KMS-11 (cell line): ENCODE data around the gene PARP12.

ENCODE experiments used
- H2AFZ ChIP-seq: fragments of 200-600 bp; sonication (generic); 2 replicates; pipeline ENCODE4 v1.6.1; 2016; ENCODE audit warnings: antibody characterized with exemption, mixed run types, low read depth
- H3K27ac ChIP-seq: fragments of 200-600 bp; sonication (generic); 2 replicates; pipeline ENCODE4 v1.6.1; 2016; ENCODE audit warnings: mild to moderate bottlenecking, mixed run types
- H3K27me3 ChIP-seq: fragments of 200-600 bp; sonication (generic); 2 replicates; pipeline ENCODE4 v1.6.1; 2017; ENCODE audit warnings: mild to moderate bottlenecking, low read depth, mixed run types, moderate library complexity; ENCODE audit not compliant: insufficient read depth
- H3K36me3 ChIP-seq: fragments of 200-600 bp; sonication (generic); 2 replicates; pipeline ENCODE4 v1.6.1; 2017; ENCODE audit warnings: mild to moderate bottlenecking, mixed run types; ENCODE audit not compliant: insufficient read depth
- H3K4me1 ChIP-seq: fragments of 200-600 bp; sonication (generic); 2 replicates; pipeline ENCODE4 v1.6.1; 2016; ENCODE audit warnings: mild to moderate bottlenecking, low read depth, mixed run types; ENCODE audit not compliant: poor library complexity, severe bottlenecking
- H3K4me2 ChIP-seq: fragments of 200-600 bp; sonication (generic); 2 replicates; pipeline ENCODE4 v1.7.0; 2016; ENCODE audit warnings: mild to moderate bottlenecking, mixed run types
- H3K4me3 ChIP-seq: fragments of 200-600 bp; sonication (generic); IDR thresholded peaks from 2 replicates; pipeline ENCODE4 v1.6.1; 2017; ENCODE audit warnings: low read depth, low read length, mixed read lengths; ENCODE audit not compliant: insufficient read depth
- H3K79me2 ChIP-seq: fragments of 200-600 bp; sonication (generic); 2 replicates; pipeline ENCODE4 v1.6.1; 2016; ENCODE audit warnings: low read depth, mixed run types; ENCODE audit not compliant: insufficient read depth
- H3K9ac ChIP-seq: fragments of 200-600 bp; sonication (generic); 2 replicates; pipeline ENCODE4 v1.6.1; 2016; ENCODE audit warnings: mild to moderate bottlenecking, mixed run types
- H4K20me1 ChIP-seq: fragments of 200-600 bp; sonication (generic); 2 replicates; pipeline ENCODE4 v1.6.1; 2016; ENCODE audit warnings: mild to moderate bottlenecking, mixed run types; ENCODE audit not compliant: insufficient read depth
- TF ChIP-seq, protein P1 (sequence below): fragments of 200-600 bp; sonication (generic); conservative IDR thresholded peaks from 2 replicates; pipeline ENCODE4 v1.6.1; 2017; ENCODE audit warnings: low read depth, mild to moderate bottlenecking, antibody characterized with exemption, low read length, moderate library complexity, mixed read lengths

The PARP12 gene

GRCh38 chr7:140061607-140061930, 1.2 kb downstream of the PARP12 start:
- no peak overlapping the region for H3K9ac ChIP-seq
- no peaks in the 10 kb centered on the region for H3K36me3 ChIP-seq
- H3K79me2 ChIP-seq: peaks cover 12% of the 10 kb centered on the region; the same call in 1 of the 2 replicates
- peak overlapping the region; percentile 94; the same call in 1 of the 2 replicates for H2AFZ ChIP-seq
- peaks cover 24% of the 10 kb centered on the region for H3K4me1 ChIP-seq
- no peaks in the 10 kb centered on the region for H4K20me1 ChIP-seq
- H3K4me2 ChIP-seq: peak overlapping the region; percentile 90
- TF ChIP-seq, protein P1, sequence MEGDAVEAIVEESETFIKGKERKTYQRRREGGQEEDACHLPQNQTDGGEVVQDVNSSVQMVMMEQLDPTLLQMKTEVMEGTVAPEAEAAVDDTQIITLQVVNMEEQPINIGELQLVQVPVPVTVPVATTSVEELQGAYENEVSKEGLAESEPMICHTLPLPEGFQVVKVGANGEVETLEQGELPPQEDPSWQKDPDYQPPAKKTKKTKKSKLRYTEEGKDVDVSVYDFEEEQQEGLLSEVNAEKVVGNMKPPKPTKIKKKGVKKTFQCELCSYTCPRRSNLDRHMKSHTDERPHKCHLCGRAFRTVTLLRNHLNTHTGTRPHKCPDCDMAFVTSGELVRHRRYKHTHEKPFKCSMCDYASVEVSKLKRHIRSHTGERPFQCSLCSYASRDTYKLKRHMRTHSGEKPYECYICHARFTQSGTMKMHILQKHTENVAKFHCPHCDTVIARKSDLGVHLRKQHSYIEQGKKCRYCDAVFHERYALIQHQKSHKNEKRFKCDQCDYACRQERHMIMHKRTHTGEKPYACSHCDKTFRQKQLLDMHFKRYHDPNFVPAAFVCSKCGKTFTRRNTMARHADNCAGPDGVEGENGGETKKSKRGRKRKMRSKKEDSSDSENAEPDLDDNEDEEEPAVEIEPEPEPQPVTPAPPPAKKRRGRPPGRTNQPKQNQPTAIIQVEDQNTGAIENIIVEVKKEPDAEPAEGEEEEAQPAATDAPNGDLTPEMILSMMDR: no peak
- no peak overlapping the region for H3K4me3 ChIP-seq
- H3K27ac ChIP-seq: no peak overlapping the region
- H3K27me3 ChIP-seq: no peaks in the 10 kb centered on the region

GRCh38 chr7:140060788-140061606, 1.8 kb downstream of the PARP12 start:
- H3K79me2 ChIP-seq: peaks cover 12% of the 10 kb centered on the region; the same call in 1 of the 2 replicates
- TF ChIP-seq, protein P1: no peak
- H3K4me1 ChIP-seq: peaks cover 24% of the 10 kb centered on the region
- no peaks in the 10 kb centered on the region for H4K20me1 ChIP-seq
- H2AFZ ChIP-seq: no peak overlapping the region
- no peak overlapping the region for H3K9ac ChIP-seq
- no peak overlapping the region for H3K27ac ChIP-seq
- H3K4me2 ChIP-seq: peak overlapping the region; percentile 90; the same call in 1 of the 2 replicates
- H3K4me3 ChIP-seq: no peak overlapping the region
- H3K27me3 ChIP-seq: no peaks in the 10 kb centered on the region
- H3K36me3 ChIP-seq: no peaks in the 10 kb centered on the region

DNA sequence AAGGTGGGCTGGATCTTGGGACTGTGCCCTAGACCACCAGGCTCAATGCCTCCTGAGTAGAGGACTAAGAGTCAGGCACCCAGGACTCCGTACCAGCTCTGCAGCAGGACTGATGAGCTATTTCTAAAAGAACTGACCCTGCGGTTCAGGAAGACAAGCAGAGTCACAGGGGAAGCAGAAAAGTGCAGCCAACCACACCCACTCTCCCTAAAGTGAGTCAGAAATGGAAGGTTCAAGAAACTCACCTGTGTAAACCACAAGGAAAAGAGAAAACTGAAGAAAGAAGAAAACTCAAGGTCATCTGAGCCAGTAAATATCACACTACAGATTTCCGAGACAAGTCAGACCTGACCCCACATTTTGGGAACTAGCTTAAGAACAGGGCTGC, 2.5 kb downstream of the PARP12 start:
- Histone ChIP-seq H3K79me2 (peaks cover 12% of the 10 kb centered on the region; the same call in 1 of the 2 replicates), H4K20me1 (no peaks in the 10 kb centered on the region), H2AFZ (no peak overlapping the region), H3K36me3 (no peaks in the 10 kb centered on the region), H3K27ac (no peak overlapping the region), H3K4me3 (no peak overlapping the region), H3K4me1 (peaks cover 24% of the 10 kb centered on the region), H3K9ac (no peak overlapping the region), H3K4me2 (no peak overlapping the region), H3K27me3 (no peaks in the 10 kb centered on the region)
- TF ChIP-seq, protein P1: no peak

DNA sequence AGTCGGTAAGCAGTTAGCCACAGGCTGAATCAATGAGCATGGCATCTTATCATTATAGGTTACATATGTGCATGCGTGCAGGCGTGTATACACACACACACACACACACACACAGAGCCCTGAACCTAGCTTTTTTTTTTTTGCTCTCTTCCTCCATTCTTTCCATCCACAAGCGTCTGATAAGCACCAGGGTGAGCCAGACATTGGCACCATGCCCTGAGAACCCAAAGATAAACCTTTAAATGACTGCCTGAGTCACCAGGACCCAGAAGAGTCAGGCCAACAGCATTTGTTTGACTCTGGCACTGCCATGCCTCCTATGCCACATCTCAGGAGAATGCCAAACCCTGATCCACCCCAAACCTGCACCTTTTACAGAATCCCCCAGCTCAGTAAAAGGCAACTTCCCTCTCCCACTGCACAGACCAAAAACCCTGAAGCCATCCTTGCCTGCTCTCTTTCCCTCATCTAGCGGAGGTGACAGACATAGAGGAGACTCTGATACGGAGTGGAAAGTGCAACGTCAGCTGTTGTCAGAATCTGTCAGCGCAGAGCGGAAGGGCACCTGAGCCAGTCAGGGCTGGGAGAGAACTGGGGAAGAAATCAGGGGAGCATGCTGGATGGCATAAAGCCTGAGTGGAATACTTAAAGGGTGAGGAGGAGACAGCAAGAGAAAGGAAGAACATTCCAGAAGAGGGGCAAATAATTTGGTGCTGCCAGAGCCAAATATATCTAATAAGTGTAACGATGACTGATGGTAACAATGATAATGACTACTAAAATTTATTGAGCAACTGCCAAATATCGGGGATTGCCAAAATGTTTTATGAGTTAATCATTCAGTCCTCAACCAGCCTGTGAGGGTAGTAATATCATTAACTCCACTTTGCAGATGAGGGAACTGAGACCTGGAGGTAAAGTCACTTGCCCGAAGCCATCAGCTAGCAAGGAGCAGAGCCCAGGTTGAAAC, 3.2 kb downstream of the PARP12 start:
- TF ChIP-seq, protein P1: no peak
- no peaks in the 10 kb centered on the region for H3K27me3 ChIP-seq
- H3K4me2 ChIP-seq: no peak overlapping the region
- no peak overlapping the region for H2AFZ ChIP-seq
- no peak overlapping the region for H3K9ac ChIP-seq
- H3K4me1 ChIP-seq: peaks cover 27% of the 10 kb centered on the region
- no peak overlapping the region for H3K4me3 ChIP-seq
- H3K36me3 ChIP-seq: no peaks in the 10 kb centered on the region
- H3K79me2 ChIP-seq: peaks cover 12% of the 10 kb centered on the region; the same call in 1 of the 2 replicates
- no peaks in the 10 kb centered on the region for H4K20me1 ChIP-seq
- H3K27ac ChIP-seq: no peak overlapping the region
